NCI-H446 (cell line): ENCODE results near the gene TAOK3.
"Not testable (repeated sequence)": the region's sequence is repeated elsewhere in the genome, so short reads cannot be mapped to it uniquely, and the experiment has no call there.

Experiments used
- DNase-seq, 2 experiments: peaks; one replicate each; lab custom pipeline; 2025; lab: John Stamatoyannopoulos, UW

The TAOK3 gene

GRCh38 chr12:118372541-118373495 lies at the start of gene TAOK3:
Gene TAOK3, minus strand, starts transcription at chr12:118372907. Its CDS starts 117,340 bp downstream, at chr12:118255567.
- peak; percentile 92 to 97 for DNase-seq

GRCh38 chr12:118420673-118421072 lies 48.0 kb upstream of the TAOK3 start:
- no peak for DNase-seq

DNA sequence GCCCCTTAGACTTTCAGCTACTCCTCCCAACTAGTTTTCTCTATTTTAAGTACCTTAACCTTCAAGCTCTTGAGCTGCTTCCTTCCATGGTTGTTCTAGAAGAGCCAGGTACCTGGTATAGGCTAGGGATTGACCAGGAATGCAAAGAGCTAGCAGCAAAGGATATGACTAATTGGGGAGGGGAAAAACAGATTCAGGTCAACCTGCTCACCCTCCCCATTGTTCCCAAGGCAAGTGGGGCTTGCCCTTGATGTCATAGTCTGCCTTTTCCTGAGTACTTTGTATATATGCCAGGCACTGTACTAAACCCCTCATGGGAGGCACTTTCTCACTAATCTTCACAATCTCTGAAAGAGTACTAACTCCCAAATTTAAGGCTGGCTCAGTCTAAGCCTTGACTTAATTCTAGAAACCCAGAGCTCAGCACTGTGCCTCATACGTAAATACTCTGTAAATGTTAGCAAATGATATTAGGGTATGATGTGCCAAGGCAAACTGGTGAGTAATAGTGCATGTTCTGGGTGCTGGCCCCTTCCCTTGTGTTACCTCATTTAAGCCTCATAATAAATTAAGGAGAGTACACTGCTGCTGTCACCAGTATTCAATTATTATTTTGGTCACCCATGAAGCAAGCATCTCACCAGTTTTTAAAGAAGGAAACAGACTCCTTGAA lies 45.8 kb upstream of the TAOK3 start:
- no peak for DNase-seq

GRCh38 chr12:118417942-118418341 lies 45.2 kb upstream of the TAOK3 start:
- DNase-seq, result no peak

DNA sequence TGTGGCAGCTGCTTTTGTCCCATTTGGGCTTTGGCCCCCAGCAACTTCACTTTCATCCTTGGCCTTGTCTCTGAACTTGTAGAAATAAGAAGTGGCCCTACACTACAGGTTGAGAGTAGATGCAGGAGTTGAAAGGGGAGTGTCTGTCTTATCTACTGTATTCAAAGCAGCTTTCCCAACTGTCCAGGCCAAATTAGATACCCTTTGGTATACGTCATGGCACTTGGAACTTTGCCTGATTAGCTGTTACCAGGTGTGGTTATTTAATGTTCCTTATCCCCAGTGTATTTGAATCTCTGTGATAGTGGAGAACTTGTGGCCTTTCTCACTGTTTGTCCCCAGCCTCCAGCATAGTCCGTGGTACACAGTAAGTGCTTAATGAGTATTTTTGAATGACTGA lies 37.1 kb upstream of the TAOK3 start:
- DNase-seq, result no peak

DNA sequence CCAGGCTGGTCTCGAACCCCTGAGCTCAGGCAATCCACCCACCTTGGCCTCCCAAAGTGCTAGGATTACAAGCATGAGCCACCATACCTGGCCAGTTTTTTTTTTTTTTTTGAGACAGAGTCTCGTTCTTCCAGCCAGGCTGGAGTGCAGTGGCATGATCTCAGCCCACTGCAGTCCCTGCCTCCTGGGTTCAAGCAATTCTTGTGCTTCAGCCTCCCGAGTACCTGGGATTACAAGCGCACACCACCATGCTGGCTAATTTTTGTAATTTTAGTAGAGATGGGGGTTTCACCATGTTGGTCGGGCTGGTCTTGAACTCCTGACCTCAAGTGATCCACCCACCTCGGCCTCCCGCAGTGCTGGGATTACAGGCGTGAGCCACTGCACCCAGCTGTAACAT lies 35.5 kb upstream of the TAOK3 start:
- not testable (repeated sequence) for DNase-seq

GRCh38 chr12:118404876-118405521 lies 32.3 kb upstream of the TAOK3 start:
- DNase-seq, result peak; percentile 33 to 53

GRCh38 chr12:118402251-118402650 lies 29.5 kb upstream of the TAOK3 start:
- DNase-seq, result no peak

GRCh38 chr12:118398940-118399339 lies 26.2 kb upstream of the TAOK3 start:
- DNase-seq, result no peak

- no peak for DNase-seq
Measured at GRCh38 chr12:118398524-118398923, 25.8 kb upstream of the TAOK3 start.

DNA sequence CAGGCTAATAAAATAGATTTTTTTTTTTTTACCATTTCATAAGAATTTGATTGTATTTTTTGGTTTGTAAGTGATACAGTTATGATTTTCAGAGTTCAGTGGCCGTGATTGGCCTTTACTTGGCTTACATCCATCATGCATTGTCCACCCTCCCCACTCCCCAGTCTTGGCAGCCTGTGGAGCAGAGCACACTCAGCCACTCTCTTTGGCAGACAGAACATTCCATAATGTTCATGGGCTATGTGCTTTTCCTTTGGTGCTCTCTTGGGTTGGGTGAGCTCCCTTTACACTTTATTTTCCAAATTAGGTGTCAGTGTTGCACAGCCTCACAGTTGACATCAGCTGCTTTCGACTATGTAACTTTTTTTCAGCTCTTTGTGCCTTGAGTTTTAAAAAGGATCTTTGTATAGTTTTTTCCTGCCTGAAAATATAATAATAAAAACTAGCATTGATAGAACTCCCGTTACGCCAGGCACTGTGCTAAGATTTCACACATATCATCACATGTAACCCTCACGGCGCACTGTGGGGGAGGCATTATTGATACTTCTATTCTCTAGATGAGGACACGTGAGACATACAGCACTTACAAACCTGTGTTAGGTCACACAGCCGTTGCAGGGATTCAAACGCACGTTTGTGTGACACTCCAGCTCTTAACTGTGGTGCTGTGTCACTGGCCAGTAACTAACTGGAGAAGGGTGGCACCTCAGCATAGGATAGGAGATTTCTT lies 25.2 kb upstream of the TAOK3 start:
- DNase-seq, result no peak

DNA sequence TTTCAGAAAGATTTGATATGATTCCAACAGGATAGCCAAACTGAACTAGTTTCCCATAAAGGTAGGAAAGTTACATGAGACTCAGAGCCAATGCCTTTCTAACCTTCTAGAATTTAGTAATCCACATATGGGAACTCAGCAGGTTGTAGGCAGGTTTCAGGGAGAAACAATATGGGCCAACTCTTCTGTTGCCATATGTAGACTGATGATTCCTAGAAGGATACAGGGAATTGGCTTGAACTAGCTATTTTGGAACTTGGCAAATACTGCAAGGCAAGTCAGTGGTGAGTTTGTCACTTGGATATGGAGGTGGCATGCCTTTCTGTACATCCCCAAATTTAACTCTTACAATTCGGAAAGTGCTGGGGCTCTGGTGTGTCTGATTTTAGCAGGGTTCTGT lies 19.1 kb upstream of the TAOK3 start:
- DNase-seq, result no peak

DNA sequence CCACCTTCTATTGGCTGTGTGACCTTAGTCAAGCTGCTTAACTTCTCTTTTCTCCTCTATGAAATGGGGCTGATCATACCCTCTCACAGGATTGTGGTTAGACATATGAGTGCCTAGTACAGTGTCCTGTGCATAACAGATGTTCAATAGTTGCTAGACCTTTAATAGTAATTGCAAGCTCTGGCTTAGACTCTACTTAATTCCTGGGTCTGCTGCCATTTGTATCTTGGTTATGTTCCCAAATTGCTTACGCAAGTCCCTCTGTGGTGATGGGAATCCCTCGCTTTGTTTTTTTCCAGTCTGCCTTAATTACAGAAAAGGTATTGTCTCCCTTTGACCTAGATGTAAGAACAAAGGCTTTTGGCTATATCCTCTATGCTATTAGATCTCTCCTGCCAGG lies 18.7 kb upstream of the TAOK3 start:
- no peak for DNase-seq

- DNase-seq, result peak; percentile 40 to 57
Measured at GRCh38 chr12:118377884-118378470, 5.3 kb upstream of the TAOK3 start.

DNA sequence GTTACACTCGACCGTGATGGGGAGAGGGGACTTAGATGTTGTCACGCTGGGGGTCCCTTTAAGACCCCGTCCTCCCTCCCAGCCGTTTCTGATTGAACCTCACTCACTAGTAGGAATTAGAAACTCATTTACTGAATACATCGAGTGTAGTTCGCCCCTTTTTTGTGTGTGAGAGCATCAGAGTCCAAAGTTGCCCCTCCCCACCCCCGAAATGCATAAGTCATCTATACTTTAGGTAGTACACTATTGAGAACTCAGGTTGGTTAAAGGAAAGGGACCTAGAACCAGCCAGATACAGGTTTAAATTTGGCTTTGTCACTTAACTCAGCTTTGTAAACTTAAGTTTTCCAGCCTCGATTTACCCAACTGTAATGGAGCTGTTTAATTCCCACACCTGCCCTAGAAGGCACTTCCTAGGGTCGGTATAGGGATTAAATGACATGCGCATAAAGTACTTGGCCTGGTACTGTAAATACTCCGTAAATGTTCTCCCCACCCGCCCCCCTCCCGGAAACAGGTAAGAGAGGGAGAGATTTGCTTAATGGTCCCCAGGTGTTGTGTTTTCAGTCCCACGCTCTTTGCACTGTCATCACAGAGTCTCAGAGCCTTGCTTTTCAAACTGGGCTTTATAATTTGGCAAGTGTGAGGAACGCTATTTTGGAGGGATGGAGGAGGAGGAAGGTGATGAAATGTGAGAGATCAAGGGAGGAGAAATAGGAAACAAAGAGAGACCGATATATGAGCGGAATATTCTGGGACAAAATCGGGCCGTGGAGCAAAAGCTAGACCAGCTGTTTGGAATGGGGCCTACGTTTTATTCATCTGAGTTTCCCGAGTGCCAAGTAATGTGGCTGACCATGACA lies 4.5 kb upstream of the TAOK3 start:
- no peak for DNase-seq

DNA sequence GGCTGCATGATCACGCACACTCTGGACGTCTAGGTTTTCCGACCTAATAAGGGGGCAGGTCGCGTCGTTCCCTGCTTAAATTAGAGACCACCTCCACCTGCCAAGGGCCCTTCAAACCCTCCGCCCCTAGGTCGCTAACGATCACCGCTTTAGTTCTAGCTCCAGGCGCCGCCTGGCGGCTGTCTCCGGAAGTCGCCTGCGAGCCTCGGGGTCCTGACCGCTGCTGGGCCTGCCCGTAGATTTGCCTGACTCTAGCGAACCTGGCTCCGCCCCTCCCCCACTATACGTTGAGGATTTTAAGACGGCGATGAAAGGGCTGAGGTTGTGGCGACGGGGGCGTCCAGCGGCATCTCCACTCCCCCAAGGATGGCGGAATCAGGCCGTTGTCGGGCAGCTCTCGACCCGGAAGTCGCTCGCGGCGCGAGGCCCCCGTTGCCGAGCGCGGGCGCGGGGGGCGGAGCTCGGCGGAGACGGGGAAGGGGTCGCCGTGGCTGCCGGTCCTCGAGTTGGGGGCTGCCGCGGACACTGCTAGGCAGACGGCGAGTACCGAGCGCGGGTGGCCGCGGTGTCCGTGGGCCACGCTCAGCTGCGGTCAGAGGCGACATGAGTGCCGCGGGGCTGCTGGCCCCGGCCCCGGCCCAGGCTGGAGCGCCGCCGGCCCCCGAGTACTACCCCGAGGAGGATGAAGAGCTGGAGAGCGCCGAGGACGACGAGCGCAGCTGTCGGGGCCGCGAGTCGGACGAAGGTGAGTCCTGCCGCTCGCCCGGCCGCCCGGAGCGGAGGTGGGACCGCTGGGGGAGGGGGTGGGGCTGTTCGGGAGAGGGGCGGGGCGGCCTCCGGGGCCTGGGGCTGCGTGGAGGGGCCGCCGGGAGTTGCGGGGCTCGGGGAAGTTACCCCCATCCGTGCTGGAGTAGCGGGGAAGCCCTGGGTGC lies 3.6 kb upstream of the TAOK3 start, which contains the start of gene SUDS3:
Gene SUDS3 (plus strand): TSS at position 467 of the 932 bp plus-strand sequence. CDS start 137 bp downstream, at position 604.
- peak; percentile 53 to 89 for DNase-seq

- no peak for DNase-seq
Measured at GRCh38 chr12:118375348-118375747, 2.6 kb upstream of the TAOK3 start.

GRCh38 chr12:118374909-118375308 lies 2.2 kb upstream of the TAOK3 start:
- DNase-seq, result no peak

GRCh38 chr12:118374126-118374725 lies 1.5 kb upstream of the TAOK3 start:
- no peak for DNase-seq
